ENCODE measurements around the gene FBXL20. TPM values are rescaled to one million over a fixed set of nuclear protein-coding genes. Genes with fewer than 3 reads are reported as not detected.
"Not testable (repeated sequence)": the region's sequence is repeated elsewhere in the genome, so short reads cannot be mapped to it uniquely, and the experiment has no call there.

The FBXL20 gene
- total RNA-seq, 1 experiment from 2014 or later: 20.2 TPM

DNA sequence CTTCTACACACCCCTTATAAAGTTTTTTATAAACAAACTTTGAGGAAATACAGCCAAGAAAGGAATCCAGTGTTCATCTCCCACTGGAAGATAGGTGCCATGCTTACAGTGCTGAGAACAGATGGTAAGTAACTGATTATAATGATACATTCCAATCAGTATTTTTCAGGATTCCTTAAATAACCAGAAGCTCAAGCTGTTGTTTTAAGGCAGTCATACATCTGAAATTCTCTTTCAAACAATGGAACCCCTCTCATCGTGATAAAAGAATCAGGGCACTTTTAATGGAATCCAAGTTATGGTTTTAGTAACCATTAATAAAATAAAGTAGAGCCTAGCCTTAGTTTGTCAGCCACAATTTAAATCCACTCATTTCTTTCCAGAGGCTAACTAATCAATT is 119.6 kb downstream of the FBXL20 start:
- intact Hi-C loops (cut with micrococcal nuclease; ENCODE audit: unreplicated experiment): no loop called here
- Histone ChIP-seq H3K4me3 (no peak overlapping the region), H3K79me2 (ENCODE audit: low read depth) (no peaks in the 10 kb centered on the region), H3K4me1 (replicated peaks; ENCODE audit: insufficient read depth) (peaks cover 16% of the 10 kb centered on the region), H3K9me2 (ENCODE audit: insufficient read depth) (no peaks in the 10 kb centered on the region), H3F3A (ENCODE audit: insufficient read depth, low read depth) (peaks cover 16% of the 10 kb centered on the region), H2AFZ (no peak overlapping the region), H3K36me3 (ENCODE audit: low read depth) (no peaks in the 10 kb centered on the region), H3K27ac (peak overlapping the region; percentile 27), H3K4me2 (no peak overlapping the region), H3K27me3 (ENCODE audit: insufficient read depth, low read depth) (no peaks in the 10 kb centered on the region), H4K20me1 (ENCODE audit: insufficient read depth) (no peaks in the 10 kb centered on the region), H3K9me3 (ENCODE audit: insufficient read depth, low read depth) (no peaks in the 10 kb centered on the region)
- no peak for DNase-seq
- POLR2A ChIA-PET (ENCODE audit: unreplicated experiment): interaction anchor here (0.5 kb wide), 1 partner anchor 161 kb away, joined by 10 read pairs; no protein-coding TSS in a partner anchor
- TF ChIP-seq CTCF (conservative IDR thresholded peaks at IDR 0.05) (no peak), EZH2 (IDR thresholded peaks at IDR 0.05; ENCODE audit: low read depth) (no peak)
- no TSS peak for BruUV-seq (replicated peaks)
- CTCF ChIA-PET: interaction anchor here (0.7 to 1.0 kb wide), 2 partner anchors 37 to 916 kb away, joined by 3 read pairs; no protein-coding TSS in a partner anchor

- H4K20me1 ChIP-seq (ENCODE audit: insufficient read depth); H3K27me3 ChIP-seq (ENCODE audit: insufficient read depth, low read depth); H2AFZ ChIP-seq; H3K4me3 ChIP-seq; BruUV-seq (replicated peaks); POLR2A ChIA-PET (ENCODE audit: unreplicated experiment); intact Hi-C loops (cut with micrococcal nuclease; ENCODE audit: unreplicated experiment); H3K9me2 ChIP-seq (ENCODE audit: insufficient read depth); H3K36me3 ChIP-seq (ENCODE audit: low read depth); H3K4me2 ChIP-seq; CTCF ChIA-PET; H3K79me2 ChIP-seq (ENCODE audit: low read depth); H3K9me3 ChIP-seq (ENCODE audit: insufficient read depth, low read depth); H3K27ac ChIP-seq; DNase-seq: not testable (repeated sequence)
- Histone ChIP-seq H3F3A (ENCODE audit: insufficient read depth, low read depth) (peaks cover 16% of the 10 kb centered on the region), H3K4me1 (replicated peaks; ENCODE audit: insufficient read depth) (peaks cover 16% of the 10 kb centered on the region)
Observed at GRCh38 chr17:39278246-39278645, 123.2 kb downstream of the FBXL20 start.

DNA sequence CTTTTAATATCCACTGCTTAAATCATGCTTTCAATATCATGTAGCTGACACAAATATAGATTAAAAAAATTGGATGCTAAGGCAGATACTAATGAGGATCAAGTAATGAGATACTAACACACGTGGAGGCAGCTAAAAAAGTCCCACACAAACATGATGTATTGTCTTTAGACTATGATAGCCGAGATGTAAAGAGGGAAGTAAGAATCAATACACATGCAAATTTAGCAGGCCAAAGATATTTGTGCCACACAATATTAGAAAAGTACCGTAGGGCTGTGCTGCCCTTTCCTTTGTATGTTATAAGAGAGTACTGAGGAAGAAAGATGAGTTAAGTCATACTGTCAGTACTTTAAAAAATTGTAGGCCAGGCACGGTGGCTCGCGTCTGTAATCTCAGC is 124.3 kb downstream of the FBXL20 start:
- no peaks in the 10 kb centered on the region for H3K36me3 ChIP-seq (ENCODE audit: low read depth)
- CTCF ChIA-PET: interaction anchor here (0.5 kb wide), 1 partner anchor 80 kb away, joined by 8 read pairs; no protein-coding TSS in a partner anchor
- no TSS peak for BruUV-seq (replicated peaks)
- no peak overlapping the region for H3K27ac ChIP-seq
- POLR2A ChIA-PET (ENCODE audit: unreplicated experiment): interaction anchor here (0.7 kb wide), 1 partner anchor 13 kb away, joined by 4 read pairs; no protein-coding TSS in a partner anchor
- DNase-seq: no peak
- H3K4me2 ChIP-seq: no peak overlapping the region
- intact Hi-C loops (cut with micrococcal nuclease; ENCODE audit: unreplicated experiment): no loop called here
- H3K27me3 ChIP-seq (ENCODE audit: insufficient read depth, low read depth): no peaks in the 10 kb centered on the region
- no peak for TF ChIP-seq EZH2 (IDR thresholded peaks at IDR 0.05; ENCODE audit: low read depth)
- TF ChIP-seq CTCF (conservative IDR thresholded peaks at IDR 0.05): no peak
- no peaks in the 10 kb centered on the region for H3K79me2 ChIP-seq (ENCODE audit: low read depth)
- no peaks in the 10 kb centered on the region for H4K20me1 ChIP-seq (ENCODE audit: insufficient read depth)
- H3K9me2 ChIP-seq (ENCODE audit: insufficient read depth): no peaks in the 10 kb centered on the region
- H3F3A ChIP-seq (ENCODE audit: insufficient read depth, low read depth): peaks cover 14% of the 10 kb centered on the region
- peaks cover 16% of the 10 kb centered on the region for H3K4me1 ChIP-seq (replicated peaks; ENCODE audit: insufficient read depth)
- no peaks in the 10 kb centered on the region for H3K9me3 ChIP-seq (ENCODE audit: insufficient read depth, low read depth)
- no peak overlapping the region for H2AFZ ChIP-seq
- H3K4me3 ChIP-seq: no peak overlapping the region

DNA sequence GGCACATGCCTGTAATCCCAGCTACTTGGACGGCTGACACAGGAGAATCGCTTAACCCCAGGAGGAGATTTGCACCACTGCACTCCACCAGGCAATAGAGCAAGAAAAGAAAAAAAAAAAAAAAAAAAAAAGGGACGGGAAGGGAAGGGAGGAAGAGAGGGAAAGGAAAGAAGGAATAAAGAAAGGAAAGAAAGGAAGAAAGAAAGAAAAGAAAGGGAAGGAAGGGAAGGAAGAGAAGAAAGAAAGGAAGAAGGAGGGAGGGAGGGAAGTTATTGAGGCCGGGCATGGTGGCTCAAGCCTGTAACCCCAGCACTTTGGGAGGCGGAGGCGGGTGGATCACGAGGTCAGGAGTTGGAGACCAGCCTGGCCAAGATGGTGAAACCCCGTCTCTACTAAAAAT is 125.3 kb downstream of the FBXL20 start:
- H3K4me3 ChIP-seq: no peak overlapping the region
- no peaks in the 10 kb centered on the region for H3K79me2 ChIP-seq (ENCODE audit: low read depth)
- H3K36me3 ChIP-seq (ENCODE audit: low read depth): no peaks in the 10 kb centered on the region
- H3K9me3 ChIP-seq (ENCODE audit: insufficient read depth, low read depth): no peaks in the 10 kb centered on the region
- no peaks in the 10 kb centered on the region for H4K20me1 ChIP-seq (ENCODE audit: insufficient read depth)
- peaks cover 7% of the 10 kb centered on the region for H3K4me1 ChIP-seq (replicated peaks; ENCODE audit: insufficient read depth)
- peaks cover 4% of the 10 kb centered on the region for H3F3A ChIP-seq (ENCODE audit: insufficient read depth, low read depth)
- no TSS peak for BruUV-seq (replicated peaks)
- ChIA-PET CTCF (interaction anchor here (0.7 kb wide), 1 partner anchor 800 kb away, joined by 8 read pairs; no protein-coding TSS in a partner anchor), POLR2A (ENCODE audit: unreplicated experiment) (no interaction called here)
- no peak overlapping the region for H3K27ac ChIP-seq
- H3K27me3 ChIP-seq (ENCODE audit: insufficient read depth, low read depth): no peaks in the 10 kb centered on the region
- no peak for TF ChIP-seq EZH2 (IDR thresholded peaks at IDR 0.05; ENCODE audit: low read depth)
- TF ChIP-seq CTCF (conservative IDR thresholded peaks at IDR 0.05): no peak
- no peak for DNase-seq
- H3K9me2 ChIP-seq (ENCODE audit: insufficient read depth): no peaks in the 10 kb centered on the region
- intact Hi-C loops (cut with micrococcal nuclease; ENCODE audit: unreplicated experiment): no loop called here
- no peak overlapping the region for H3K4me2 ChIP-seq
- no peak overlapping the region for H2AFZ ChIP-seq
